Effector memory CD4-positive, alpha-beta T cell (primary cell): ENCODE data around the gene TAX1BP1.
"Not testable (repeated sequence)": the region's sequence is repeated elsewhere in the genome, so short reads cannot be mapped to it uniquely, and the experiment has no call there.

Source experiments
- DNase-seq, 3 donors: peaks; one replicate each; pipeline ENCODE4 v3.0.0-alpha.2; 2020
- H3K27ac ChIP-seq: 2 replicates; pipeline ENCODE4 v1.7.0; 2013; ENCODE audit warnings: mild to moderate bottlenecking, low read length, moderate library complexity; ENCODE audit not compliant: insufficient read depth, poor library complexity, severe bottlenecking
- H3K27me3 ChIP-seq: replicated peaks from 2 replicates; pipeline ENCODE4 v1.7.0; 2013; ENCODE audit warnings: mild to moderate bottlenecking, low read length; ENCODE audit not compliant: insufficient read depth, control insufficient read depth, poor library complexity, severe bottlenecking
- H3K36me3 ChIP-seq: 2 replicates; pipeline ENCODE4 v1.7.0; 2013; ENCODE audit warnings: mild to moderate bottlenecking, low read length, moderate library complexity; ENCODE audit not compliant: control insufficient read depth, insufficient read depth
- H3K4me1 ChIP-seq: 2 replicates; pipeline ENCODE4 v1.7.0; 2013; ENCODE audit warnings: low read length, mild to moderate bottlenecking; ENCODE audit not compliant: control insufficient read depth, insufficient read depth, poor library complexity, severe bottlenecking
- H3K4me3 ChIP-seq: 2 replicates; pipeline ENCODE4 v1.7.0; 2013; ENCODE audit warnings: low read length, low read depth, mild to moderate bottlenecking; ENCODE audit not compliant: insufficient read depth, poor library complexity, severe bottlenecking
- H3K9me3 ChIP-seq: 2 replicates; pipeline ENCODE4 v1.7.0; 2013; ENCODE audit warnings: mild to moderate bottlenecking, low read length, moderate library complexity; ENCODE audit not compliant: control insufficient read depth

Gene TAX1BP1

GRCh38 chr7:27856703-27857485 lies 116.9 kb downstream of the TAX1BP1 start:
- H3K27me3 ChIP-seq, H3K27ac ChIP-seq, H3K4me1 ChIP-seq, DNase-seq, H3K9me3 ChIP-seq, H3K4me3 ChIP-seq, H3K36me3 ChIP-seq: not testable (repeated sequence)

GRCh38 chr7:27860800-27861199 lies 120.8 kb downstream of the TAX1BP1 start:
- no peaks in the 10 kb centered on the region for H3K36me3 ChIP-seq
- H3K27ac ChIP-seq: no peak overlapping the region
- H3K4me3 ChIP-seq: no peak overlapping the region
- DNase-seq: no peak
- H3K4me1 ChIP-seq: no peaks in the 10 kb centered on the region
- H3K27me3 ChIP-seq: no peaks in the 10 kb centered on the region
- H3K9me3 ChIP-seq: no peaks in the 10 kb centered on the region

GRCh38 chr7:27861747-27862146 lies 121.8 kb downstream of the TAX1BP1 start:
- Histone ChIP-seq H3K36me3 (no peaks in the 10 kb centered on the region), H3K4me1 (no peaks in the 10 kb centered on the region)

GRCh38 chr7:27863880-27864279 lies 123.9 kb downstream of the TAX1BP1 start:
- Histone ChIP-seq H3K36me3 (no peaks in the 10 kb centered on the region), H3K9me3 (no peaks in the 10 kb centered on the region), H3K27ac (no peak overlapping the region), H3K4me1 (no peaks in the 10 kb centered on the region), H3K27me3 (no peaks in the 10 kb centered on the region), H3K4me3 (no peak overlapping the region)
- no peak for DNase-seq

More at GRCh38 chr7:27861747-27862146, 121.8 kb downstream of the TAX1BP1 start:
- Histone ChIP-seq H3K4me3 (no peak overlapping the region), H3K9me3 (no peaks in the 10 kb centered on the region), H3K27ac (no peak overlapping the region), H3K27me3 (no peaks in the 10 kb centered on the region)
- no peak for DNase-seq

- no peaks in the 10 kb centered on the region for H3K36me3 ChIP-seq
- no peaks in the 10 kb centered on the region for H3K4me1 ChIP-seq
- H3K9me3 ChIP-seq: no peaks in the 10 kb centered on the region
- no peak overlapping the region for H3K4me3 ChIP-seq
- DNase-seq: no peak
- no peaks in the 10 kb centered on the region for H3K27me3 ChIP-seq
- no peak overlapping the region for H3K27ac ChIP-seq
Observed at GRCh38 chr7:27866256-27866655, 126.3 kb downstream of the TAX1BP1 start.

GRCh38 chr7:27866828-27867672 lies 127.1 kb downstream of the TAX1BP1 start:
- Histone ChIP-seq H3K36me3 (no peaks in the 10 kb centered on the region), H3K27ac (no peak overlapping the region), H3K4me1 (no peaks in the 10 kb centered on the region), H3K4me3 (no peak overlapping the region), H3K9me3 (no peaks in the 10 kb centered on the region), H3K27me3 (no peaks in the 10 kb centered on the region)
- no peak for DNase-seq

GRCh38 chr7:27868131-27868550 lies 128.2 kb downstream of the TAX1BP1 start:
- no peaks in the 10 kb centered on the region for H3K9me3 ChIP-seq
- H3K36me3 ChIP-seq: no peaks in the 10 kb centered on the region
- H3K27me3 ChIP-seq: no peaks in the 10 kb centered on the region
- H3K4me3 ChIP-seq: no peak overlapping the region
- H3K4me1 ChIP-seq: no peaks in the 10 kb centered on the region
- H3K27ac ChIP-seq: no peak overlapping the region
- DNase-seq: no peak

- DNase-seq: no peak
- no peaks in the 10 kb centered on the region for H3K4me1 ChIP-seq
- H3K36me3 ChIP-seq: no peaks in the 10 kb centered on the region
- H3K27ac ChIP-seq: no peak overlapping the region
- no peaks in the 10 kb centered on the region for H3K27me3 ChIP-seq
- H3K9me3 ChIP-seq: no peaks in the 10 kb centered on the region
- H3K4me3 ChIP-seq: no peak overlapping the region
Observed at GRCh38 chr7:27869056-27869455, 129.1 kb downstream of the TAX1BP1 start.

- no peak for DNase-seq
- Histone ChIP-seq H3K4me1 (no peaks in the 10 kb centered on the region), H3K27me3 (no peaks in the 10 kb centered on the region), H3K36me3 (no peaks in the 10 kb centered on the region), H3K4me3 (no peak overlapping the region), H3K27ac (no peak overlapping the region), H3K9me3 (no peaks in the 10 kb centered on the region)
Observed at GRCh38 chr7:27870595-27870994, 130.6 kb downstream of the TAX1BP1 start.

- Histone ChIP-seq H3K4me1 (no peaks in the 10 kb centered on the region), H3K4me3 (no peak overlapping the region)
- DNase-seq: no peak
Observed at GRCh38 chr7:27871086-27871485, 131.1 kb downstream of the TAX1BP1 start.

More at GRCh38 chr7:27871086-27871485, 131.1 kb downstream of the TAX1BP1 start:
- Histone ChIP-seq H3K9me3 (no peaks in the 10 kb centered on the region), H3K27me3 (no peaks in the 10 kb centered on the region), H3K36me3 (no peaks in the 10 kb centered on the region), H3K27ac (no peak overlapping the region)
